Activated CD4-positive, alpha-beta T cell treated with anti-CD3 and anti-CD28 coated beads, Interleukin-2, amount 10 ng/mL, durations not matched to agents 24 days and 14 days (primary cell): Measurements from ENCODE around the gene TMCC3. TPM values are rescaled to one million over a fixed set of nuclear protein-coding genes. Genes with fewer than 3 reads are reported as not detected.

ENCODE experiments used
- DNase-seq: peaks from one replicate; pipeline ENCODE4 v3.0.0; 2022
- H3K27ac Mint-ChIP-seq: one replicate; pipeline ENCODE4 v1.8.0; 2022; ENCODE audit warnings: mild to moderate bottlenecking, mixed read lengths
- H3K27me3 Mint-ChIP-seq: one replicate; pipeline ENCODE4 v1.8.0; 2022; ENCODE audit warnings: mixed read lengths
- H3K36me3 Mint-ChIP-seq: one replicate; pipeline ENCODE4 v1.8.0; 2022; ENCODE audit warnings: low read depth, mild to moderate bottlenecking, mixed read lengths
- H3K4me1 Mint-ChIP-seq: one replicate; pipeline ENCODE4 v1.8.0; 2021; ENCODE audit warnings: mixed read lengths
- H3K4me3 Mint-ChIP-seq: one replicate; pipeline ENCODE4 v1.8.0; 2022; ENCODE audit warnings: mild to moderate bottlenecking, moderate library complexity, mixed read lengths
- H3K9me3 Mint-ChIP-seq: one replicate; pipeline ENCODE4 v1.8.0; 2021; ENCODE audit warnings: mixed read lengths
- intact Hi-C: fragments of 100-400 bp; cut with micrococcal nuclease; formaldehyde crosslinking; loops from one replicate; pipeline ENCODE4 v1.15.1; 2023
- total RNA-seq: library from RNA; stranded (reverse); gene quantifications from 2 replicates; pipeline ENCODE4 v1.2.3, GENCODE V29; 2022

The TMCC3 gene
- total RNA-seq, 1 donor from 2014 or later: not detected

DNA sequence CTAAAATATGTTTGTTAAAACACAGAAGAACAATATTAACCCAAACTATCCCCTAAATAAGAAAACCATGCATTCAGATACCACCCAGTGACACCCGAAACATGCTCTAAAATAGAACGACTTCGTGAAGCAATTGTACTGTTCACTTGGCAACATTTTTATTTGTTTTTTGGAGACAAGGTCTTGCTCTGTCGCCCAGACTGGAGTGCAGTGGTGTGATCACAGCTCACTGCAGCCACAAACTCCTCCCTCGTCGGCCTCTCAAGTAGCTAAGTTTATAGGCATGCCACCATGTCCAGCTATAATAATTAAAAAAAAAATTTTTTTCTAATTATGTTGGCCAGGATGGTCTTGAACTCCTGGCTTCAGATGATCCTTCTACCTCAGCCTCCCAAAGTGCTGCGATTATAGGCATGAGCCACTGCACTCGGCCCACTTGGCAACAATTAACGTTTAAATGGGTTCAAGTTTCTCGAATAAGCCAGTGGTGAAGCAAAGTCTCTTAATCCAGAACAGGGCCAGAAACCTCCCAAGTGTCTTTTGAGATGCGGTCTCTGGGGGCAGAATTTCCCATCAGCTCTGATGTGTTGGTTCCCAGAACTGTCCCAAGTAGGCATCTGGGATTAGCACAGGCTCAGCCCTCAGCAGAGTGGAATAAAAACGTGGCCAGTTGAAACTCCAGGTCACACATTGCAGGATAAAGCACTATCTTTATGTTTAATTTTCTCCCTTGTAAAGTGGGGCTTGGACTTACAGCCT, 74.5 kb downstream of the TMCC3 start:
- no peaks in the 10 kb centered on the region for H3K4me1 Mint-ChIP-seq
- no peak for DNase-seq
- no peaks in the 10 kb centered on the region for H3K9me3 Mint-ChIP-seq
- no peak overlapping the region for H3K27ac Mint-ChIP-seq
- H3K4me3 Mint-ChIP-seq: no peak overlapping the region
- no peaks in the 10 kb centered on the region for H3K36me3 Mint-ChIP-seq
- intact Hi-C loops: no loop called here
- H3K27me3 Mint-ChIP-seq: peaks cover 10% of the 10 kb centered on the region

DNA sequence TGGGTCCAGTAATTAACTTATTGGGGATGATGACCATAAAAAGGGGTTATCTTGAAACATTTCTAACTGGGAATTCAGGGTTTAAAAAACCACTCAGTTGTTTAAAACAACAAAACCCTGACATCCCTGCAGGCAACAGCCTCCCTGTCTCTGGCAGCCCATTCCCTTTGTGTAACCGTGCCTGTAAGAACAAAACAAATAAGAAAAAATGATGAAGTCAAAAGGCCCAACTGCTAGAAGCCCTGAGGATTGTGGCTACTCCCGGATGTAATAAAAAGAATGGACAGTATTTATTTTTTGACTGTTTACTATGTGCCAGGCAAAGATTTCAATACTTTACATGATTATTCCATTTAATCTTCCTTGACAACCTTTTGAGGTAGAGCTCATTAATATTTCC, 75.3 kb downstream of the TMCC3 start:
- Mint-ChIP-seq H3K4me1 (no peaks in the 10 kb centered on the region), H3K4me3 (no peak overlapping the region), H3K36me3 (no peaks in the 10 kb centered on the region), H3K27me3 (peaks cover 8% of the 10 kb centered on the region), H3K27ac (no peak overlapping the region), H3K9me3 (no peaks in the 10 kb centered on the region)
- no peak for DNase-seq
- intact Hi-C loops: no loop called here

DNA sequence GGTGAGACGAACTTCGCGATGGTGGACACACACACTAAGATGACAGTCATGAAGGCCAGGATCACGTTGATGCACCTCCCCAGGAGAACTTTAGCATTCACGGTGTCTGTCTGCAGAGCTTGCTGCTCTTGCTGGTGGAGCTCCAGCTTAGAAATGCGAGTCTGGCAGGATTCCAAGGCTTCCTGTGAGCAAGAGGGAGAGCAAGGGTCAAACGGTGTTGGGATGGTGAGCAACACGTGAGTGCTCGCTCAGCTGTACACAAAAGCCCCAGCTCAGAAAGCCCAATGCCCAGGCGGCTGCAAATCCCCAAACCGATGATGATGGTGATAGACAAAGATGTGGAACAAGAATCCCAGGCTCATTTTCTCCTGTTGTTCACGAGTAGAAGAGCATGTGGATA, 78.8 kb downstream of the TMCC3 start:
- no peak overlapping the region for H3K4me3 Mint-ChIP-seq
- intact Hi-C loops: no loop called here
- H3K4me1 Mint-ChIP-seq: no peaks in the 10 kb centered on the region
- H3K27ac Mint-ChIP-seq: no peak overlapping the region
- no peak for DNase-seq
- H3K27me3 Mint-ChIP-seq: peaks cover 20% of the 10 kb centered on the region
- H3K9me3 Mint-ChIP-seq: no peaks in the 10 kb centered on the region
- no peaks in the 10 kb centered on the region for H3K36me3 Mint-ChIP-seq

DNA sequence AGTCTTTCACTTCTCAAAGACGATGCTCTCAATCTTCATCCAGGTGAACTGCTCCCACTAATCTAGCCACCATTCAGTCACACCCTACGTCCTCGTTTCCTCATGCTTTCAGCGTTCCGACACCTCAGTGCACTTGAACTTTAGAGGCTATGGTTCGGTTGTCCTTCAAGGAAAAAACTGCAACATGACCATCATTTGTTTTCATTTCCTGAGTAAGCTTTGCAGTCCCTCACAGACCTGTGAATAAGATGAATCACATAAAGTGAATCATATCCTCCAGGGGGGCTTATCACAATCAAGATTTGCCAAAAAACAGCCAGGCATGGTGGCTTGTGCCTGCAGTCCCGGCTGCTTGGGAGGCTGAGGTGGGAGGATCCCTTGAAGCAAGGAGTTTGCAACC, 80.2 kb downstream of the TMCC3 start:
- Mint-ChIP-seq H3K36me3 (no peaks in the 10 kb centered on the region), H3K4me3 (no peak overlapping the region), H3K4me1 (no peaks in the 10 kb centered on the region), H3K27me3 (peaks cover 23% of the 10 kb centered on the region), H3K9me3 (no peaks in the 10 kb centered on the region), H3K27ac (no peak overlapping the region)
- no peak for DNase-seq
- intact Hi-C loops: no loop called here

DNA sequence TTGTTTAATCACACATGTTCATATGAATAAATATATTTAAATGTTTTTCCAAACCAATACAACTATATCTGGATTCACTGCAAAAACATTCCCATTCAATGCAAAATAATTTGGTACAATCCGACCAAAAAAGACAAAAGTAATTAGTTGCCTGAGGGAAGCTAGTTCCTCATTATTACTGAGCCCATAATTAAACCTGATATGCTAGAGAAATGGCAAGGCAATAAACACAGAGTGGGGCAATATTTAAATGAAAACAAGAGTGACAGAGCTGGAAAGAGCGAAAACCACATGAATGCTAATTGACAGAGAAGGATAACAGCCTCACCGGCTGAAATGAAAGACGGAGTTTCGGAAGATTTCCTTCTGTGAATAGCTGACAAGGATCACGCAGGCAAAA, 82.6 kb downstream of the TMCC3 start:
- no peak overlapping the region for H3K4me3 Mint-ChIP-seq
- H3K27ac Mint-ChIP-seq: no peak overlapping the region
- no peaks in the 10 kb centered on the region for H3K36me3 Mint-ChIP-seq
- no peaks in the 10 kb centered on the region for H3K9me3 Mint-ChIP-seq
- intact Hi-C loops: no loop called here
- DNase-seq: no peak
- H3K27me3 Mint-ChIP-seq: peaks cover 25% of the 10 kb centered on the region
- no peaks in the 10 kb centered on the region for H3K4me1 Mint-ChIP-seq

DNA sequence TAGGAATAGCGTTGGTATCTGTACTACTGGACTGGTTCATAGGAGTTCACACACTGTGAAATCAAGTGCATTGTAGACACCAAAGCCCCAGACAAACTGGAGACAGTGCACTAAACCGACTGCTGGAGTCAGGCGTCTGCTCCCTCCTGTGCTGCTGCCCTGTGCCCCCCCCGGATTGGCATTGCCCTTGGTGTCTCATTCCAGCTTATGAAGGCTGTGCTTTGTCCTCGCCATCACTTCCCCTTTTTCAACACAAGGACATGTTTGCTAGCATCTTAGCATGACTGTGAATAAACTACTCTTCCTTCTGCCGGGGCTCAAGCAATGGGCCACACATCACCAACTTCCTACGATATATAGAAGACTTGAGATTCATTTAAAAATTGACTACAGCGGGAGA, 84.0 kb downstream of the TMCC3 start:
- no peak overlapping the region for H3K27ac Mint-ChIP-seq
- no peaks in the 10 kb centered on the region for H3K4me1 Mint-ChIP-seq
- H3K9me3 Mint-ChIP-seq: no peaks in the 10 kb centered on the region
- H3K27me3 Mint-ChIP-seq: peaks cover 22% of the 10 kb centered on the region
- H3K4me3 Mint-ChIP-seq: no peak overlapping the region
- H3K36me3 Mint-ChIP-seq: no peaks in the 10 kb centered on the region
- intact Hi-C loops: no loop called here
- no peak for DNase-seq

DNA sequence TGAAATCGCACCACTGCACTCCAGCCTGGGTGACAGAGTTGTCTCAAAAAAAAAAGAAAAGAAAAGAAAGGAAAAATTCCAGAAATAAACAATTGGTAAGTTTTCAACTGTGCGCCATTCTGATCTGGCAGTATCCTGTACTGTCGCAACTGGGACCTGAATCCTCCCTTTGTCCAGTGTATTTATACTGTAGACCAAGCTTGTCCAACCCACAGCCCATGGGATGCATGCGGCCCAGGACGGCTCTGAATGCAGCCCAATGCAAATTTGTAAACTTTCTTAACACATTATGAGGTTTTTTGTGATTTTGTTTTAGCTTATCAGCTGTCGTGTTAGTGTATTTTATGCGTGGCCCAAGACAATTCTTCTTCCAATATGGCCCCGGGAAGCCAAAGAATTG, 84.7 kb downstream of the TMCC3 start:
- no peaks in the 10 kb centered on the region for H3K36me3 Mint-ChIP-seq
- DNase-seq: no peak
- H3K4me1 Mint-ChIP-seq: no peaks in the 10 kb centered on the region
- intact Hi-C loops: no loop called here
- peaks cover 20% of the 10 kb centered on the region for H3K27me3 Mint-ChIP-seq
- no peaks in the 10 kb centered on the region for H3K9me3 Mint-ChIP-seq
- no peak overlapping the region for H3K27ac Mint-ChIP-seq
- no peak overlapping the region for H3K4me3 Mint-ChIP-seq

DNA sequence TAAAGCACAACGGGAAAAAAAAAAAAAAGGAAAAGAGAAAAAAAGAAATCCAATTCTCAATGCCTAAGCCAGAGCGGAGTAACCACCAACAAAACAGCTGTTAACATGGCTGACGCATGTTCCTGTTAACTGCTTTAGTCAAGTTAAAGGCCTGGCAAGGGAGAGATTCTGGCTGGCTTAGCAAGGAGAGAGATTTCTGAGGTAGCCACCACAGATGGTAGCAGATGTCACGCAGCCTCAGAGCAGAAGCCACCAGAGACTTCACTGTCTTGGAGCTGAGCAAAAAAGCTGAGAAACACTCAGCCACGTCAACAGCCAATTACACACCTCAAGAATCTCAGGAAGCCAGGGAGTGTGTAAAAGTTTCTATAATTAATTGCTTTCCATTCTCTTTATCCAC, 87.1 kb downstream of the TMCC3 start:
- no peaks in the 10 kb centered on the region for H3K9me3 Mint-ChIP-seq
- peaks cover 2% of the 10 kb centered on the region for H3K4me1 Mint-ChIP-seq
- intact Hi-C loops: no loop called here
- no peak for DNase-seq
- H3K36me3 Mint-ChIP-seq: no peaks in the 10 kb centered on the region
- H3K27ac Mint-ChIP-seq: no peak overlapping the region
- peaks cover 32% of the 10 kb centered on the region for H3K27me3 Mint-ChIP-seq
- H3K4me3 Mint-ChIP-seq: no peak overlapping the region

DNA sequence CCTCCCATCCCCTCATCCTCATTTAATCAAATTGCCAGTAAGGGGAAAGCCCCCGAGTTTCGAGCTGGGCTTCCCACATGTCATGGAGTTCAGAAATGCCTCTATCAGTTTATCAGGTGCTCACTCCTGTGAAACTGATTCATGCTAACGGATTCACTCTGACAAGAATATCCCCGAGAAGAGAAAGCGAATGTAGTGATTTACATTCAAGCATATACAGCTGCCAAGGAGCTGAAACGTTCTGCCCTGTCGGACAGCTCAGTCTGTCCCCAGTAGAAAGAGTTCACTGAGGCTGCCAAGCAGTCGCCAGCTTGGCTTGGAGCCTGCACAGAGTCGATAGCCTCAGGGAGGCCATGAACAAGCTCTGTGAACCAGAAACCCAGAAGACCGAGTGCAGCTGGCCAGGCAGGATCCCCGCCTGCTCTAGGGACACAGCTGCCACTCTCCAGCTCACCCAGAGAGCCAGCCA, 88.4 kb downstream of the TMCC3 start:
- no peak for DNase-seq
- Mint-ChIP-seq H3K27me3 (peaks cover 30% of the 10 kb centered on the region), H3K4me3 (no peak overlapping the region), H3K4me1 (peaks cover 2% of the 10 kb centered on the region), H3K27ac (no peak overlapping the region), H3K9me3 (no peaks in the 10 kb centered on the region), H3K36me3 (no peaks in the 10 kb centered on the region)
- intact Hi-C loops: no loop called here

DNA sequence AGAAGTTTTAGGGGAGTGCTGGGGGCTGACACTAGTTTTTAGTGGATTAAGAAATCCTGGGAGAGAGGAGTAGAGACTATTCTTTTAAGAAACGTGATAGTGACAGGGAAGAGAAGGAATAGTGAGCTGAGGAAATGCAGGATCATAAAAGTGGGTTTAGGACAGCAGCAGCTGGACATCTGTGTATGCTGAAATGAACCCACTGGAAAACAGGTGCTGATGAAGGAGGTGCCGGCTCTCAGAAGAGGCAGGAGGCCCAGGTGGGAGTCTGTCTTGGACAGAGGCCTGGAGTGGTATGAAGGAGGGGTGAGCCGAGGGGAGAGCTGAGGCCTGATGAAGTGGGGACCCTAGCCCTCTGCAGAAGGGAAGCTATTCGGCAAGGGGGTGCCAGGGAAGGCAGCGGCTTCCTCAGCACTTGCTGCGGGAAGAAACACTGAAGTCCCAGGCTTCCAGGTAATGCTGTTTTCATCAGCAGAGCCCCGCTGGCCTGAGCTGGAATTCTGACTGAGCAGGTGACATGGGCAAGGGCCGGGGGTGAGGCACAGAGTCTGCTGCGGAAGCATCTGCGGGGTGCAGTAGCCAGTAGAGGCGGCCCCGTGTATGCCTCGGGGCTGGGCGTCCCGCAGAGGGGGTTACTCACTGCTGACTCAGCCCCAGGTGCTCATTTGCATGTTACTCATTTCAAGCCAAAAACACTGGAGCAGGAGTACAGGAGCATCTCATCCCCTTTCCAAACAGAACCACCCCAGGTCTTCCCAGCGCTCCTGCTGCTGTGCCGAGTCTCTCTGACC, 89.7 kb downstream of the TMCC3 start:
- Mint-ChIP-seq H3K4me1 (peaks cover 2% of the 10 kb centered on the region), H3K4me3 (no peak overlapping the region), H3K27ac (no peak overlapping the region), H3K27me3 (peaks cover 29% of the 10 kb centered on the region), H3K36me3 (no peaks in the 10 kb centered on the region), H3K9me3 (no peaks in the 10 kb centered on the region)
- intact Hi-C loops: no loop called here
- DNase-seq: no peak

DNA sequence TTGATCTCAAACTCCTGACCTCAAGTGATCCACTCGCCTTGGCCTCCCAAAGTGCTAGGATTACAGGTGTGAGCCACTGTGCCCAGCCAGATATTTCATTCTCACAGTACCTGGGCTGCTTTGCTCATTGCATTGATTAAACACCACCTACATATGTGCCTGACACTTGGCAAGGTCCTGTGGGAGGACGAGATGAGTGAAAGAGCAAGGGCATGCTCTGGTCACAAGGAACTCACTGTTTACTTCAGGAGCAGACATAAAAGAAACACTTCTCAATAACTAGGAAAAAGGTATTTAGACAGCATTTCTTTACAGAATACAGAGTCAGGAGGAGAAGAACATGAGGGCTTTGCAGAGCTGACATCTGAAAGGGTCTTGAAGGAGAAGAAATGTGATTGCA, 91.7 kb downstream of the TMCC3 start:
- Mint-ChIP-seq H3K9me3 (no peaks in the 10 kb centered on the region), H3K27me3 (peaks cover 26% of the 10 kb centered on the region), H3K27ac (no peak overlapping the region), H3K4me3 (no peak overlapping the region), H3K4me1 (peaks cover 2% of the 10 kb centered on the region), H3K36me3 (no peaks in the 10 kb centered on the region)
- intact Hi-C loops: no loop called here
- no peak for DNase-seq

DNA sequence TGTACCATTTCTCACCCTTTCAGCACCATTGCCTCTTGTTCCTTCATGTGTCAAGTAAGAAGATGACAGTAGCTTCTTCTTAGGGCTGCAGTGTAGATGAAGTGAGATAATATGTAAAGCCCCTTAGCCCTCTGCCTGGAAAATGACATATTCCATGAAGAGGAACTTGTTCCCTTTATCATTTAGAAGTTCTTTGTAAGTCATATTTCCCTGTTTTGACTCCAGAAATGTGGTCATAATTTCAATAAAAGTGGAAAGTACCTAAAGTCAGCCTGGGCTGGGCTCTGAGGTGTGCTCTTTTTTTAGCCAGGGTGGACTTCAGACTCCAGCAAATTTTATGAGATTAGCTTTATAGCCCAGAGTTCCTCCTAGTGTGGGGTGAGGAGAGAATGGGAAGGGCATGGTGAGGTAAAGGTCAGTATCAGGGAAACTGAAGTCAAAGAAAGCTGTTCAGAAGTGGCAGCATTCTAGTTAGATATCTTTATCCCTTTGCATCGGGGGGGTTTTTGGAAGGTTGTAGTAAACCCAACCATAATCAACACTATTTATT, 92.5 kb downstream of the TMCC3 start:
- peaks cover 2% of the 10 kb centered on the region for H3K4me1 Mint-ChIP-seq
- intact Hi-C loops: no loop called here
- no peak overlapping the region for H3K4me3 Mint-ChIP-seq
- no peaks in the 10 kb centered on the region for H3K36me3 Mint-ChIP-seq
- H3K27me3 Mint-ChIP-seq: peaks cover 25% of the 10 kb centered on the region
- DNase-seq: no peak
- no peaks in the 10 kb centered on the region for H3K9me3 Mint-ChIP-seq
- H3K27ac Mint-ChIP-seq: no peak overlapping the region

DNA sequence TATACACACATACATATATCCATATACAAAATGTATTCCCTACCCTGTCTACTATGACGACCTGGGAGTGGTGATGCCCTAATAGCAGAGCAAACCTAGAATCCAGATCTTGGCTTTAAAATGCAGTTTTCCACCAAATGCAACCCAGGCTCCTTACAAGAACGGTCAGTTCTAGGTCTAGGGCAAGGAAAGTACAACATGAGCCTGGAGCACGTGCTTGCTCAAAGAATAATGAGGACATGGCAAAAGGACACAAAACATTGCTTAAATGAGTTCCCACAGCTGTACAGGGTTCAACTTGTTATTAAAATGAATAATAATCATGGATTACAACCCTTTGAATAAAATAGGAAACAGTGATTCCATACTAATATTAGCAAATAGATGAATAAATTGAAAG, 94.7 kb downstream of the TMCC3 start:
- peaks cover 25% of the 10 kb centered on the region for H3K27me3 Mint-ChIP-seq
- DNase-seq: no peak
- H3K36me3 Mint-ChIP-seq: no peaks in the 10 kb centered on the region
- no peak overlapping the region for H3K4me3 Mint-ChIP-seq
- H3K27ac Mint-ChIP-seq: no peak overlapping the region
- H3K4me1 Mint-ChIP-seq: peaks cover 2% of the 10 kb centered on the region
- intact Hi-C loops: no loop called here
- no peaks in the 10 kb centered on the region for H3K9me3 Mint-ChIP-seq

DNA sequence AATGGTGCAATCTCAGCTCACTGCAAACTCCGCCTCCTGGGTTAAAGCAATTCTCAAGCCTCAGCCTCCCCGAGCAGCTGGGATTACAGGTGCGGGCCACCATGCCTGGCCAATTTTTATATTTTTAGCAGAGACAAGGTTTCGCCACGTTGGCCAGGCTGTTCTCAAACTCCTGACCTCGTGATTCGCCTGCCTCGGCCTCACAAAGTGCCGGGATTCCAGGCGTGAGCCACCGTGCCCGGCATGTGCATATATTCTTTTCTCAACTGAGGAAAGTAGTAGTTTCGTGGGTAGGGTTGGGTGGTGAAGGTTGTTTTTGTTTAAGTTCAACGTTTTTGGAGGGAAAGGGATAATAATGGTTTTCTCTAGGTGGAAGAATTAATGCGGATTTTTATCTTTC, 96.5 kb downstream of the TMCC3 start:
- intact Hi-C loops: no loop called here
- Mint-ChIP-seq H3K9me3 (no peaks in the 10 kb centered on the region), H3K36me3 (no peaks in the 10 kb centered on the region), H3K27ac (no peak overlapping the region), H3K4me3 (no peak overlapping the region), H3K27me3 (peaks cover 13% of the 10 kb centered on the region), H3K4me1 (no peaks in the 10 kb centered on the region)
- DNase-seq: no peak
